Tibial nerve (tissue), 4 donors: Measurements from ENCODE around the gene CRISPLD2. TPM values are rescaled to one million over a fixed set of nuclear protein-coding genes. Genes with fewer than 3 reads are reported as not detected.

Source experiments
- DNase-seq, 2 donors: peaks; one replicate each; pipeline ENCODE4 v3.0.0-alpha.2; 2019; ENCODE audit warnings: low spot score in 2 of 2
- H3K27ac ChIP-seq, 4 donors: fragments of 200-600 bp; sonication (generic) in 3 of 4; one replicate each; pipeline ENCODE4 v1.5.1; 2017 to 2019; ENCODE audit warnings: mild to moderate bottlenecking in 1 of 4
- H3K27me3 ChIP-seq, 2 donors: fragments of 200-600 bp; sonication (generic) in 1 of 2; one replicate each; pipeline versions ENCODE4 v1.5.1 to v1.6.0; 2017 to 2019
- H3K36me3 ChIP-seq, 3 donors: fragments of 200-600 bp; sonication (generic); one replicate each; pipeline ENCODE4 v1.5.1; 2018 to 2019
- H3K4me1 ChIP-seq, 4 donors: fragments of 200-600 bp; sonication (generic) in 3 of 4; one replicate each; pipeline ENCODE4 v1.5.1; 2017 to 2019
- H3K4me3 ChIP-seq, 4 donors: fragments of 200-600 bp; sonication (generic) in 3 of 4; one replicate each; pipeline ENCODE4 v1.5.1; 2017 to 2019; ENCODE audit warnings: mild to moderate bottlenecking in 1 of 4, moderate library complexity in 1 of 4
- H3K9me3 ChIP-seq, 4 donors: fragments of 200-600 bp; sonication (generic) in 3 of 4; one replicate each; pipeline ENCODE4 v1.5.1; 2017 to 2019
- CTCF ChIP-seq, 5 experiments: fragments of 200-600 bp in 3 of 5; fragments of 450-650 bp in 2 of 5; sonication (generic) in 3 of 5; IDR thresholded peaks; one replicate each; pipeline ENCODE4 v1.5.1; 2016 to 2019; ENCODE audit warnings: antibody characterized with exemption in 5 of 5, mild to moderate bottlenecking in 3 of 5, moderate library complexity in 2 of 5
- EP300 ChIP-seq, 2 donors: sonication (generic); formaldehyde crosslinking; IDR thresholded peaks; one replicate each; pipeline ENCODE4 v1.6.1; 2017; ENCODE audit warnings: antibody characterized with exemption in 2 of 2, mild to moderate bottlenecking in 1 of 2
- POLR2A ChIP-seq, 2 donors: fragments of 450-650 bp; IDR thresholded peaks; one replicate each; pipeline ENCODE4 v1.6.1; 2017; ENCODE audit warnings: antibody characterized with exemption in 2 of 2, mild to moderate bottlenecking in 2 of 2, moderate library complexity in 2 of 2
- WGBS, 2 donors: methylation state at CpG; one replicate each; pipeline ENCODE4 v1.1.5; 2018; 5-methylcytosine and 5-hydroxymethylcytosine counted together
- total RNA-seq, 4 donors: library from RNA; depleted of rRNA; stranded (reverse); fragments of >200 nt; gene quantifications; one replicate each; pipeline ENCODE4 v1.1.0, GENCODE V29; 2016

The CRISPLD2 gene
- total RNA-seq, 4 donors from 2014 or later: 136 to 232 (median 207) TPM

GRCh38 chr16:84952335-84953189, 132.8 kb downstream of the CRISPLD2 start:
- no peak overlapping the region for H3K4me3 ChIP-seq
- peaks cover 0 to 17% (median 9%) of the 10 kb centered on the region in 4 donors for H3K4me1 ChIP-seq
- WGBS, 2 donors: 40 to 44% methylated on average over 11 to 12 of the region's 12 CpGs
- H3K27me3 ChIP-seq: no peaks in the 10 kb centered on the region
- peak; percentile 85 to 95 (median 88) for TF ChIP-seq CTCF (IDR thresholded peaks at IDR 0.05)
- TF ChIP-seq EP300 (IDR thresholded peaks at IDR 0.05): no peak
- peak; percentile 57 to 96 for DNase-seq
- no peaks in the 10 kb centered on the region for H3K36me3 ChIP-seq
- no peaks in the 10 kb centered on the region for H3K9me3 ChIP-seq
- peak overlapping the region in 1 of 4 donors; percentile 63 for H3K27ac ChIP-seq

- Histone ChIP-seq H3K27me3 (no peaks in the 10 kb centered on the region), H3K4me3 (no peak overlapping the region), H3K27ac (peak overlapping the region in 1 of 4 donors; percentile 63), H3K4me1 (peaks cover 0 to 17% (median 9%) of the 10 kb centered on the region in 4 donors), H3K9me3 (no peaks in the 10 kb centered on the region), H3K36me3 (no peaks in the 10 kb centered on the region)
- WGBS, 2 donors: 67 to 73% methylated on average over 9 of the region's 9 CpGs
- TF ChIP-seq CTCF (IDR thresholded peaks at IDR 0.05) (no peak), POLR2A (IDR thresholded peaks at IDR 0.05) (no peak), EP300 (IDR thresholded peaks at IDR 0.05) (no peak)
- no peak for DNase-seq
These were observed 133.5 kb downstream of the CRISPLD2 start for GRCh38 chr16:84953190-84953746.

- H3K27me3 ChIP-seq: no peaks in the 10 kb centered on the region
- H3K4me3 ChIP-seq: no peak overlapping the region
- TF ChIP-seq EP300 (IDR thresholded peaks at IDR 0.05) (no peak), POLR2A (IDR thresholded peaks at IDR 0.05) (no peak), CTCF (IDR thresholded peaks at IDR 0.05) (no peak)
- no peak overlapping the region for H3K27ac ChIP-seq
- H3K4me1 ChIP-seq: peaks cover 0 to 17% (median 9%) of the 10 kb centered on the region in 4 donors
- WGBS, 2 donors: 73 to 85% methylated on average over 2 to 5 of the region's 6 CpGs
- H3K9me3 ChIP-seq: no peaks in the 10 kb centered on the region
- no peaks in the 10 kb centered on the region for H3K36me3 ChIP-seq
- DNase-seq: no peak
These were observed 135.6 kb downstream of the CRISPLD2 start for GRCh38 chr16:84955427-84955826.

GRCh38 chr16:84957192-84957591, 137.4 kb downstream of the CRISPLD2 start:
- DNase-seq: no peak
- Histone ChIP-seq H3K4me3 (no peak overlapping the region), H3K27ac (no peak overlapping the region), H3K4me1 (peaks cover 0 to 15% (median 9%) of the 10 kb centered on the region in 4 donors), H3K27me3 (no peaks in the 10 kb centered on the region), H3K9me3 (no peaks in the 10 kb centered on the region), H3K36me3 (no peaks in the 10 kb centered on the region)
- TF ChIP-seq POLR2A (IDR thresholded peaks at IDR 0.05) (no peak), CTCF (IDR thresholded peaks at IDR 0.05) (no peak), EP300 (IDR thresholded peaks at IDR 0.05) (no peak)
- WGBS, 2 donors: 85 to 93% methylated on average over 5 of the region's 5 CpGs

GRCh38 chr16:84957792-84958191, 138.0 kb downstream of the CRISPLD2 start:
- H3K27ac ChIP-seq: no peak overlapping the region
- peaks cover 0 to 9% (median 4%) of the 10 kb centered on the region in 4 donors for H3K4me1 ChIP-seq
- no peaks in the 10 kb centered on the region for H3K27me3 ChIP-seq
- TF ChIP-seq CTCF (IDR thresholded peaks at IDR 0.05) (no peak), POLR2A (IDR thresholded peaks at IDR 0.05) (no peak), EP300 (IDR thresholded peaks at IDR 0.05) (no peak)
- WGBS, 2 donors: 80 to 82% methylated on average over 1 of the region's 1 CpG
- no peak overlapping the region for H3K4me3 ChIP-seq
- H3K9me3 ChIP-seq: no peaks in the 10 kb centered on the region
- no peaks in the 10 kb centered on the region for H3K36me3 ChIP-seq
- no peak for DNase-seq
